NB4 (cell line): ENCODE results near the gene LPP.

ENCODE experiments used
- CTCF ChIP-seq: IDR thresholded peaks from one replicate; pipeline ENCODE4 v1.5.1; 2012; ENCODE audit warnings: low read depth, low read length
- POLR2A ChIP-seq: IDR thresholded peaks from 2 replicates; pipeline ENCODE4 v1.6.1; 2011; ENCODE audit warnings: mild to moderate bottlenecking; ENCODE audit not compliant: insufficient read length; ENCODE audit errors: extremely low read depth
- TF ChIP-seq, protein P1 (sequence below): IDR thresholded peaks from 2 replicates; pipeline ENCODE4 v1.6.1; 2011; ENCODE audit warnings: low read depth, low read length

DNA sequence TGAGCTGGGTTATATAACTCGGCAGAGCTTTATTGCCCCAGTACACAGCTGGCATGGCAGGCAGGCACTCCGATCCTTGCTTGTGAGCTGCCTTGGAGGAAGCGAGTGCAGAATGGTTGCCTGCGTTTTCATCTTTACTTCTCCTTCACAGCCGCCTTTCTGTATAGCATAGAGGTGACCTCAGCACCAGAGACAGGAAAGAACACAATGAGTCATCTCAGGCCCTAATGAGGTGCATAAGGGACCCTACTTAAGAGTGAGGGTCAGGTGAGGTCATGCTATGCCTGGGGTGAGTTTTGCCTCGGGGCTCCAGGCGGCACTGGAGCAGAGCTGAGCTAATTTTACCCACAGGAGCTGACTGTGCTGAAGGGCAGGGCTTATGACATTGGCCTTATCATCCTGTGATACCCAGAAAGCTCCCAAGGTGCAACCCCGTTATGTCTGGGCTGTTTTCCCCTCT is 43.5 kb downstream of the LPP start:
- TF ChIP-seq CTCF: no peak
- TF ChIP-seq POLR2A: no peak
- TF ChIP-seq, protein P1, sequence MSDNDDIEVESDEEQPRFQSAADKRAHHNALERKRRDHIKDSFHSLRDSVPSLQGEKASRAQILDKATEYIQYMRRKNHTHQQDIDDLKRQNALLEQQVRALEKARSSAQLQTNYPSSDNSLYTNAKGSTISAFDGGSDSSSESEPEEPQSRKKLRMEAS: no peak
